Right atrium auricular region (tissue), 2 donors: ENCODE results near the gene FAM228B. TPM values are rescaled to one million over a fixed set of nuclear protein-coding genes. Genes with fewer than 3 reads are reported as not detected.
"Not testable (repeated sequence)": the region's sequence is repeated elsewhere in the genome, so short reads cannot be mapped to it uniquely, and the experiment has no call there.

Experiments used
- DNase-seq: peaks from one replicate; pipeline ENCODE4 v3.0.0-alpha.2; 2019; ENCODE audit warnings: low spot score
- H3K27ac ChIP-seq, 2 donors: fragments of 200-600 bp; sonication (generic); 1 replicate in 1 of 2; 2 replicates in 1 of 2; pipeline ENCODE4 v1.5.1; 2016 to 2019
- H3K27me3 ChIP-seq, 2 donors: fragments of 200-600 bp; sonication (generic); one replicate each; pipeline versions ENCODE4 v1.5.1 to v1.6.0; 2017 to 2019
- H3K36me3 ChIP-seq: fragments of 200-600 bp; sonication (generic); one replicate; pipeline ENCODE4 v1.5.1; 2016
- H3K4me1 ChIP-seq, 2 donors: fragments of 200-600 bp; sonication (generic); one replicate each; pipeline versions ENCODE4 v1.5.1 to v1.6.0; 2017 to 2019
- H3K4me3 ChIP-seq, 2 donors: fragments of 200-600 bp; sonication (generic); 1 replicate in 1 of 2; 2 replicates in 1 of 2; pipeline ENCODE4 v1.5.1; 2017 to 2019; ENCODE audit warnings: mild to moderate bottlenecking in 1 of 2, moderate library complexity in 1 of 2
- H3K9me3 ChIP-seq, 2 donors: fragments of 200-600 bp; sonication (generic); one replicate each; pipeline ENCODE4 v1.5.1; 2019
- CTCF ChIP-seq, 2 donors: fragments of 200-600 bp; sonication (generic); IDR thresholded peaks; one replicate each; pipeline ENCODE4 v1.5.1; 2019; ENCODE audit warnings: antibody characterized with exemption in 2 of 2
- total RNA-seq, 2 donors: library from RNA; depleted of rRNA; stranded (reverse); fragments of >200 nt; gene quantifications; one replicate each; pipeline ENCODE4 v1.1.0, GENCODE V29; 2016

The FAM228B gene
- total RNA-seq, 2 donors from 2014 or later, result 15.6 to 31.1 TPM

GRCh38 chr2:24084386-24085199, 38.7 kb upstream of the FAM228B start, which contains the start of gene TP53I3:
Gene TP53I3 (minus strand): TSS chr2:24084834. CDS start chr2:24084326, 508 bp downstream.
- no peaks in the 10 kb centered on the region for H3K9me3 ChIP-seq
- TF ChIP-seq CTCF (IDR thresholded peaks at IDR 0.05), result peak; percentile 97 to 98
- peaks cover 0 to 18% of the 10 kb centered on the region in 2 donors for H3K4me1 ChIP-seq
- H3K27ac ChIP-seq, result peak within 1 kb of the TSS; percentile 83 to 90
- H3K36me3 ChIP-seq, result peaks cover 6% of the 10 kb centered on the region
- no peaks in the 10 kb centered on the region for H3K27me3 ChIP-seq
- H3K4me3 ChIP-seq, result peak within 1 kb of the TSS; percentile 50 to 63
- DNase-seq, result peak; percentile 88

- no peaks in the 10 kb centered on the region for H3K9me3 ChIP-seq
- DNase-seq, result no peak
- H3K4me1 ChIP-seq, result peaks cover 0 to 18% of the 10 kb centered on the region in 2 donors
- H3K27ac ChIP-seq, result peak overlapping the region; percentile 83 to 90
- H3K4me3 ChIP-seq, result peak overlapping the region; percentile 50 to 63
- TF ChIP-seq CTCF (IDR thresholded peaks at IDR 0.05), result no peak
- peaks cover 6% of the 10 kb centered on the region for H3K36me3 ChIP-seq
- no peaks in the 10 kb centered on the region for H3K27me3 ChIP-seq
Observed at GRCh38 chr2:24085200-24085489, 38.1 kb upstream of the FAM228B start.

- no peak overlapping the region for H3K4me3 ChIP-seq
- H3K27me3 ChIP-seq, result no peaks in the 10 kb centered on the region
- H3K4me1 ChIP-seq, result peaks cover 0 to 18% of the 10 kb centered on the region in 2 donors
- no peak for TF ChIP-seq CTCF (IDR thresholded peaks at IDR 0.05)
- no peak overlapping the region for H3K27ac ChIP-seq
- no peak for DNase-seq
- H3K36me3 ChIP-seq, result peaks cover 6% of the 10 kb centered on the region
- no peaks in the 10 kb centered on the region for H3K9me3 ChIP-seq
Observed at GRCh38 chr2:24086241-24086640, 37.0 kb upstream of the FAM228B start.

- Histone ChIP-seq H3K27ac (no peak overlapping the region), H3K9me3 (no peaks in the 10 kb centered on the region), H3K36me3 (peaks cover 4% of the 10 kb centered on the region), H3K4me3 (no peak overlapping the region), H3K27me3 (no peaks in the 10 kb centered on the region), H3K4me1 (peaks cover 0 to 18% of the 10 kb centered on the region in 2 donors)
- DNase-seq, result no peak
- TF ChIP-seq CTCF (IDR thresholded peaks at IDR 0.05), result no peak
Observed at GRCh38 chr2:24087032-24087431, 36.2 kb upstream of the FAM228B start.

- Histone ChIP-seq H3K27ac (no peak overlapping the region), H3K36me3 (no peaks in the 10 kb centered on the region), H3K27me3 (no peaks in the 10 kb centered on the region), H3K4me3 (no peak overlapping the region), H3K4me1 (peaks cover 0 to 7% of the 10 kb centered on the region in 2 donors), H3K9me3 (no peaks in the 10 kb centered on the region)
- no peak for DNase-seq
- no peak for TF ChIP-seq CTCF (IDR thresholded peaks at IDR 0.05)
Observed at GRCh38 chr2:24088821-24089359, 34.4 kb upstream of the FAM228B start.

- not testable (repeated sequence) for H3K27ac ChIP-seq, H3K27me3 ChIP-seq, H3K9me3 ChIP-seq, DNase-seq, H3K36me3 ChIP-seq, H3K4me1 ChIP-seq, H3K4me3 ChIP-seq
Observed at GRCh38 chr2:24093270-24093669, 30.0 kb upstream of the FAM228B start.

GRCh38 chr2:24095171-24095677, 28.0 kb upstream of the FAM228B start:
- not testable (repeated sequence) for DNase-seq, H3K36me3 ChIP-seq

GRCh38 chr2:24100732-24101131, 22.5 kb upstream of the FAM228B start:
- not testable (repeated sequence) for H3K27me3 ChIP-seq, H3K4me1 ChIP-seq, H3K9me3 ChIP-seq, H3K36me3 ChIP-seq, H3K27ac ChIP-seq, DNase-seq, H3K4me3 ChIP-seq

More at GRCh38 chr2:24095171-24095677, 28.0 kb upstream of the FAM228B start:
- H3K27me3 ChIP-seq, H3K4me1 ChIP-seq, H3K27ac ChIP-seq, H3K9me3 ChIP-seq, H3K4me3 ChIP-seq: not testable (repeated sequence)
